HG03095 (cell line): ENCODE data around the gene B4GALT3.

Experiments used
- ATAC-seq: cut with Tn5 transposase; IDR thresholded peaks from one replicate; pipeline ENCODE4 v1.9.1; 2021; ENCODE audit warnings: moderate library complexity; ENCODE audit not compliant: unreplicated experiment

B4GALT3 gene

DNA sequence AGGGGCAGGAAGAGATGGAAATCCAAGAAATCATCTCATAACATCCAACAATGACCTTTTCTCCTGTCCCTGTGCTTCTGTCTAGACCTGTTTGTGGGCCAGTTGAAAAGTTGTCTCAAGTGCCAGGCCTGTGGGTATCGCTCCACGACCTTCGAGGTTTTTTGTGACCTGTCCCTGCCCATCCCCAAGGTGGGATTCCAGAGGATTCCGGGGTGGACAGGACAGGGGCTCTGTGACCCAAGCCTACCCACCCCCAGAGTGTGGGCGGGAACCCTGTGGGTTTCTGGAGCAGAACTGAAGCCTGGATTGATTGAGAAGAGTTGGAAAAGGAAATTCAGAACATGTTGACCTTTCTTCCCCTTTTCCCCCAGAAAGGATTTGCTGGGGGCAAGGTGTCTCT lies 13.5 kb downstream of the B4GALT3 start:
- ATAC-seq, result no peak

DNA sequence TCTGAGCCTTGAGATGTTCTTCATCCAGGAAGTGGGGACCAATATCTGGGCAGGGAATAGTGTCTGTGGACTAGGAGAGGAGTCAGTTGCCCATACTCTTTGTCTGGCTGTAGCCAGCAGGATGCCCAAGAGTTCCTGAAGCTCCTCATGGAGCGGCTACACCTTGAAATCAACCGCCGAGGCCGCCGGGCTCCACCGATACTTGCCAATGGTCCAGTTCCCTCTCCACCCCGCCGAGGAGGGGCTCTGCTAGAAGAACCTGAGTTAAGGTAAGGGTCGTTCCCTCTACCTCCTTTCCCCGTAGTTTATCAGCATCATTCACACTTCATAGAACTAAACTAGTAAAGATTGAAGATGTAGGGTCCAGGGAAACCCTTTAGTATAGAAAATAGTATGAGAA lies 14.5 kb downstream of the B4GALT3 start:
- ATAC-seq, result no peak

DNA sequence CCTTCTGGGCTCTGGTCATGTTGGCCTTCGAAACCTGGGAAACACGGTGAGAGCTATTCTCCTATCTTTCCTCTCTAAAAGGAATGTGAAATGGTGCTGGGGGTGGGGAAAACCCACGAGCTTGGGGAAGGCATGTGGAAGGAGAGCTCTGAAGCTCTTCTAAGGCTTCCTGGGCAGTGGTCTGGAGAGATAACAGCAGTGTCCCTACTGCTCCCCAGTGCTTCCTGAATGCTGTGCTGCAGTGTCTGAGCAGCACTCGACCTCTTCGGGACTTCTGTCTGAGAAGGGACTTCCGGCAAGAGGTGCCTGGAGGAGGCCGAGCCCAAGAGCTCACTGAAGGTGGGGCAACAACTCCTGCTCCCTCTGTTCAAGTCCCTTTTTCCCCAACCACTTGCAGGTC lies 15.3 kb downstream of the B4GALT3 start:
- ATAC-seq, result no peak

DNA sequence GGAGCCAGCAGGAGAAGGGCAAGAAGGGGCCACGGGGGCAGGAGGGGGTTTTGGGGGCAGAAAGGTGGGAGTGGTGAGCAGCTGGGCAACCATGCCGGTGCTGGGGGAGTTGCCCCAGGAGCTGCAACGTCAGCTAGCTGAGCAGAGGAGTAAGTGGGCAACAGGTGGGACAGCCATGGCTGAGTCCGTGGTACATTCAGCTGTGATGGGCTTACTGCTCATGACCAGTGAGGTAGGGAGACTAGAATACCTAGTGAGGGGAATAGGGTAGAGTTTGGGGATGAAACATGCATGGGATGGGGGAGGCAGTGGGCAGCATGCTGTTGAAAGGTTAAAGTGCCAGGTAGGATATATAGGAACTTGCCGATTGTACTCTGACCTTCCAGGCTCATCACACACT lies 15.7 kb downstream of the B4GALT3 start:
- ATAC-seq, result no peak

GRCh38 chr1:161160671-161161145 lies 16.6 kb downstream of the B4GALT3 start:
- ATAC-seq, result no peak

GRCh38 chr1:161159913-161160243 lies 17.4 kb downstream of the B4GALT3 start:
- ATAC-seq, result no peak

DNA sequence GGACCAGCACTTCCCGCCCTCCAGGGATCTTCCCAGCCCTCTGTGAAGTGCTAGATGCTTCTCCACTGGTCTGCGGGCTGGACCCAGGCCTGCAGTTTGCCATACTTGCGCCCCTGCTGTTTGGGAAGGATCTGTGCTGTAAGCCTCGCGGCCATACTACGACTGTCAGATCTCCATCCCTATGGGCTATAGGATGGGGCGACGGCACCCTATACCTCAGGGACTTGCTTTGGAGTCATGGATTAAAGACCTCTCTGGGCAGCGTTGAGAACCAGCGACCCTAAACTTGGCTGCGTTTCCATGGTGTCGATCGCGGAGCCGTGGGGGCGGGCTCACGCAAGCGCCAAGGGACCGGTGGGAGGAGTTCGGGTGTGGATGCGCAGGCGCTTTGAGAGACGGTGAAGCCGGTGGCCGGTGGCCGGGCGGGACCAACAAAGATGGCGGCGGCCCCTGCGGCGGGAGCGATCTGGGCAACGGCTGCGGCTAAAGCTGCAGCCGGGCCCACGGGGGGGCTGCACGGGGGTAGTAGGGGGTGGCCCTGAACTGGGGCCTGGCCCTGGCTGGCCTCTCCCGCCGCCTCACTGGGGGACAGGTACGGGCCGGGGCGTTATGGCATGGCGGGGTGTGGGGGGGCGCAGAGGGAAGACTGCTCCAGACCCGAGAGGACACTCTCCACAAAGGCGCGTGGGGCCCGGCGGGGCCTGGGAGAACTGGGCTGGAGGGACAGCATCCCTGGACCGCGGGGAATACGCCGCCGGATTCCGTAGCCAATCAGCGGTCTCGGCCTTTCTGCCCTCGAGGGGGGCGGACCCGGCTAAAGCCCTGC lies 18.0 kb downstream of the B4GALT3 start, which contains the start of gene USP21:
Gene USP21, plus strand, starts transcription at position 414 of the 826 bp plus-strand sequence. CDS start 1,141 bp downstream, outside the sequence.
- ATAC-seq, result peak; percentile 67

DNA sequence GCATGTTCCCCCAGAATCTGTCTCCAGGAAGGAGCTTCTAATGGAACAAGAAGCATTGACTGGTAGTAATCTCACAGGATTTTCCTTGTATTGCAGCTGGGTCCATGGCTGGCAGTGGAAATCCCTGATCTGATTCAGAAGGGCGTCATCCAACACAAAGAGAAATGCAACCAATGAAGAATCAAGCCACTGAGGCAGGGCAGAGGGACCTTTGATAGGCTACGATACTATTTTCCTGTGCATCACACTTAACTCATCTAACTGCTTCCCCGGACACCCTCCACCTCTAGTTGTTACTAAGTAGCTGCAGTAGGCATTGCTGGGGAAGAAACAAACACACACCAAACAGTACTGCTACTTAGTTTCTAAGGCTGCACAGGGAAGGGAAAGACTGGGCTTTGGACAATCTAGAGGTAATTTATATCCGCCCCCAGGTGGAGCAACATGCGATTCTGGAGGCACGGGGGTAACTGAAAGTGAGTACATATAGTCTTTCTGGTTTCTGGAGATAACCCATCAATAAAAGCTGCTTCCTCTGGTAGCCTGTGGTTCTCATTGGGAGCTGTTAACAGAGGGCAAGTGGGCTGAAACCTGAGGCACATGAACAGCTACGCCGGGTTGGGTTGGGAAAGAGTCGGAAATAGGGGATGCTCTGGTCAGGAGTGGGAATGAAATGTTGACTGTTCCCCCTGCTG lies 18.8 kb downstream of the B4GALT3 start:
- ATAC-seq, result no peak

- no peak for ATAC-seq
Observed at GRCh38 chr1:161157867-161158266, 19.4 kb downstream of the B4GALT3 start.

GRCh38 chr1:161153682-161154337 lies 23.5 kb downstream of the B4GALT3 start, which contains the start of gene UFC1:
UFC1 (plus strand) TSS chr1:161153978; CDS start chr1:161153998, 20 bp downstream.
- peak; percentile 68 for ATAC-seq

DNA sequence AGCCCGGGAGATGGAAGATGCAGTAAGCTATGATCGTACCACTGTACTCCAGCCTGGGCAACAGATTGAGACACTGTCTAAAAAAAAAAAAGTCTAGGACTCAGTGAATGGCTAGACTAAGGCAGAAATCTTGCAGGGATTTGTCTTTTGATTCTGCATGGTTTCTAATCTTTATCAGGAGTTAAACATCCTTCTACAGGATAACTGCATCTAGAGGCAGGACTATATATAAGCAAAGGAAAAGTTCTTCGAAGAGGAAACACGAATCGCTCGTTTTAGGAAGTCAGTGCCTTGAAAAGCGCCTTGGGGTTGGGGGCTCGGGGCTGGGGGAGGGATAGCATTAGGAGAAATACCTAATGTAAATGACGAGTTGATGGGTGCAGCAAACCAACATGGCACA lies 24.1 kb downstream of the B4GALT3 start:
- no peak for ATAC-seq

GRCh38 chr1:161145832-161146231 lies 31.5 kb downstream of the B4GALT3 start:
- ATAC-seq, result no peak

GRCh38 chr1:161140755-161141400 lies 36.4 kb downstream of the B4GALT3 start:
- ATAC-seq, result no peak

- no peak for ATAC-seq
Observed at GRCh38 chr1:161139766-161140165, 37.5 kb downstream of the B4GALT3 start.

DNA sequence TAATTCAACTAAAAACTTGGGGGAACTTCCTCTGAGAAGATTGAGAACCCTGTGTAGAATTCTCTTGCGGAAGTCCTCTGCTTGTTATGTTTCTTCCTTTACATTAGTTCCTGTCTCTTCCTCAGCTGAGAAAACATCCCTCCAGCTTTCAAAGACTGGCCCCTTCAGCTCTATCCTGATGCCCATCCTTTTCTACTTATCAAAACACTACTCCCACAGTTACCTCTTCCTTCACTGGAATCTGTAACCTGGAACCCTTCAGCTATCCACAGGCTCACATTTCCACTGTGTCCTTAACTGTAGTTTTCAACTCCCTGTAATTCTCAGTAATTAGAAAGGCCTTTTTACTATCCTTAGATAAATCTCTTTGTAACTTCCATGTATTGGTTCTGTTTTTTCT lies 38.9 kb downstream of the B4GALT3 start:
- no peak for ATAC-seq

GRCh38 chr1:161137881-161138280 lies 39.4 kb downstream of the B4GALT3 start:
- ATAC-seq, result no peak

DNA sequence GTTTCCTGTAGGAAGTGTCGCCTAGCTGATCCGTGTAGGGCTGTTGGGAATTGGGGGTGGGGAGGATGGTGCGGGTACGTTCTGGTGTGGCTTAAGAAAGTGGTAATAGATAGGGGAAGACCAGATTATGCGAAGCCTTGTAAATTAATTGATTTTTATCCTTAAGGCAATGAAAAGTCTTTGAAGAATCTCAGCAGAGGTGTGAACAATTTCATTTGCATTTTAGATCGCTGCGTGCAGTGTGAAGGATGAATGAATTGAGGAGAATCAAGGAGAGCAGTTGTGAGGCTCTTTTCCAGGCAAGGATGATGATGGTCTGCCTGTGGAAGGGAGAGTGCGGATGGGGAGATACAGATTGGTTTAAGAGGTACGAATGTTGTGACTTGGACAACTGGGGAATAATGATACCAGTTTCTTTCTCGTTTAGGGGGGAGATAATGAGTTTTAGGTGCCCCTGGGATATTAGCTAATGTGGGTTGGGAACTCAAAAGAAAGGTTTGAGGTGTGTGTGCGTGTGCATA lies 44.0 kb downstream of the B4GALT3 start:
- ATAC-seq, result peak; percentile 10

DNA sequence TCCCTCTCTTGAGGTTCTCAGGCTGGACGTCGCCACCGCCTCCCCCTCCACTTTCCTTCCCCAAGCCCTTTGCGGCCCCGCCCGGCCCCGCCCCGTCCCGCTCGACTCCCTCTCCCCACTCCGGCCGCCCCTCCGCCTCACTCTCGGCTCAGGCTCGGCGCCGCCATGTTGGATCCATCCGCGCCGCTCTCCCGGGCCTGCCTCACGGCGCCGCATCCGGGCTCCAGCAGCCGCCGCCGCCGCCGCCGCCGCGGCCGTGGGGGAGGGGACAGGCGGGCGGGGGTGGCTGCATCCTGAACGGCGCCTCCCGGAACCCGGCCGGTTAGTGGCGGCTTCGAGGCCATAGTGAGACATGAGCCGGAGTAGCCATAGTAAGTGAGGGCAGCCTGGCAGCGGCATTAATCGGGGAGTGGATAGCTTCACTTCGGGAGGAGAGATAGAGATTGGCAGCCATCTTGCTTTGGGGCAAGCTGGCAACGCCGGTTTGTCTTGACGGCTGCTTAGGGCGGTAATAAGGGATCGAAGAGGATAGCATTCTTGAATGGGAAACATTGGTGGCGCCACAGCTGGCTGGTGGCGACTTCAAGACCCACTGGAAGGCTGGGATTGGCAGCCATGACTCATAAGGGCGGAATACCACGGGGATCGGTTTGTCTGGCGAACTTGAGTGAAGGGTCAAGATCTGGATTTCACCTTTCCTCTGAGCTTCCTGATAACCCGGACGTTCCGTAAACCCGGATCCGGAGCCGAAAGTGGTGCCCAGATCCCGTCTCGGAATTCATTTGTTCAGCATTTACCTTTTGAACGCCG lies 44.7 kb downstream of the B4GALT3 start, which contains the start of gene DEDD:
Gene DEDD, minus strand, starts transcription at position 258 of the 810 bp plus-strand sequence. CDS start 8,205 bp downstream, outside the sequence.
- ATAC-seq, result peak; percentile 96

DNA sequence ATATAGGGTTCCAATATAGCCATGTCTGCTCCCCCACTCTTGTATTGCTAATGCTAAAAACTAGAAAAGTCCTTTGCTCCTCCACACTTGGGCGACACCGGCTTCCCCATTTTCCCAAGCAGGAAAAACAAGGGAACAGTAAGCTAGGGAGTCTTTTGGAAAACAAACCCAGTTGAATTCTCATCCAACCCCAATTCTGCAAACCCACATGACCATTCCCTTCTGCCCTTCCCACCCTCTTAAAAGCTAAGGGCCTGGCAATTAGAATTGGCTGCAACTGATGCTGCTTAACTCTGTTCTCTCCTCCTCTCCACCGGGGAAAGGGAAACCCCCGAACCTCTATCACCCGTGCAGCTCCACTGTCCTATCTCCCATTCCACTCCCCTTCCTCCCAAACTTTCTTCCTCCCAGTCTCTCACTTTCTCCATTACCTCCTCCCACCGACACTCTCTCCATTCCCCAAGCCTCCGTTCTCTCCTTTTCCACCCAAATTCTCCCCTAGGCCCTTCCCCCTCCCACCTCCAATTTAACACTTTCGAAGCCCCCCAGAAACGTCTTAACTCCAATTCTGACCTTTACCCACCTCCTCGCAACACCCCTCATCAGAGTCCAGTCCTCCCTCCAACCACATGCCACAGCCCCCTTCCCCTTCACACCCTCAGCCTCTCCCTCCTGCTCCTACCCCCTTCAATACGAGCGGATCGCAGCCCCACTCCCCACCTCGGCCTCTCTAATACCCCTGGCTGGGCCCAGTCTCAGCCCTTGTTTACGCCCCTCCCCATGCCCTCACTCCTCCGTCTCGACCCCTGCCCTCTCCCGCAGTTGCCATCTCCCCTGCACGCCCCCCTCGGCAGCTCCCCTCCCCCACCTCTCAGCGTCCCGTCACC lies 45.5 kb downstream of the B4GALT3 start:
- no peak for ATAC-seq
